Inflammatory macrophage treated with lipopolysaccharide for 1 hour (primary cell): Measurements from ENCODE around the gene ABHD10.

ENCODE experiments used
- DNase-seq, 2 donors: peaks; one replicate each; pipeline ENCODE4 v3.0.0-alpha.2; 2020 to 2022

Gene ABHD10

DNA sequence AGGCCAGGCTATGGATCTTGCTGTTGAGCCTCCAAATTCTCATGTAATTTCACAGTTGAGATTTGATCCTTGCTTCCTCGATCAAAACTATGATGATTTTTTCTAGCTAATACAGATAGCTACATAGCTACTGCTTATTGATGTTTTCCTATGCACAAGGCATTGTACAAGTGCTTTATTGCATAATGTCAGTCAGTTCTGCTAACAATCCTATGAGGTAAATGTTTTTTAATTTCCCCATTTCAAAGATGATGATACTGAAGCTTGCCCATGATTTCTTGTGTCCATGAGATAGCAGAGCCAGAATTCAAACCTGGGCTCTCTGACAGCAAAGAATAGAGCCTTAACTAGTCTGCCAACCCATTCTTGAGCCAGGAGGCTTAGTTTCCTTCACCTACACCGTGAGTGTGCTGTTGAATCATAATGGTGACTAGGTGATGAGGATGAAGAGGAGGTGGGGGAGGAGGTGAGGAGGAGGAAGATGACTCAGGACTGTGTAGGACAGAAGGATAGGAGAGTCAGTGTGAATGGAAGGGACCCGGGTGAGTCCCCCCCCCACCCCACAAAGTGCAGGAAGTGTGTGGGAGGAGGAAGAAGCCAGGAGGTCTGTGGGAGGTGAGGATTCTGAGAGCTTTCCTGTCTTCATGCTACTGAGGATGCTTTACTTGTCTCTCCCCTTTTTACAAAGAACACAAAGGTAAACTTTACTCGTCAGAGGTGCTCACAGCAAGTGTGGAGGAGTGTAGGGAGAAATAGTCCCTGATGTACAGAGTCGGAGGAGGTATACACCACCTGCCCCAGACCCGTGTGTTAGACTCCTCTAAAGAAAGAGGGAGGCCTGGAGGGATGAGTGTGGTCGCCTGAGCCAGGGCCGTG, 23.5 kb downstream of the ABHD10 start:
- DNase-seq = peak; percentile 18 to 46

DNA sequence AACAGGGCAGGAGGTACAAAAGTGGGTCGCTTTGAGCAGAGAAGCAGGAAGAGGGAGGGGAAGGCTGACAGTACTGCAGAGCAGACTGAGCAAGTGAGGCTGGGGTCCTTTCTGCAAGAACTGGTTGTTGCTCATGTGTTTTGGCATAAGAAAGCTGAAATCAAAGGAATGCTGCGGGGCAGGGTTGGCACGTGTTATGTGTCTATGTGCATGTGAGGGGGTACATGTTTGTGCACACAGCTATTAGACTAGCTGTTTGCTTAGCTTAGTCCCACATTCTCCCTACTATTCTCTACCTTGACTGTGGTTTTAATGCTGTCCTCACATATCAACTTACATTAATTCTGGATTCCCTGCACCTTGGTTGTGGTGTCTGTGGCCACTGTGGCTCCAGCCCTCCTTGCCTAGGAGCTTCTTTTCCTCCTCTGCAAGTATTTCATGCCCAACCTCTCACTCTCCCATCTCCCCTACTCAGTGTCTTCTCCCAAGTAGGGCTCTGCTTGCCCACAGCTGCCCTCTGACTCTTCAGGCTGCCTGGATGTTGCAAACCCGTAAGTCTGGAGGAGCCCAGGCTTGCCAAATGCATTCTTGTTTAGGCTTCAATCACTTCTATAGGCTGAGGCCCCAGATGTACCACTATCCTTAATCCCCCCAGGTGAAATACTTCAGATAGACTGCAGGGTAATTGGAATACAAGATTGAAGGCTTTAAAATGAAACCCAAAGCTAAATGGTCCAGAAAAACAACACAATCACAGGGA, 24.7 kb downstream of the ABHD10 start:
- no peak for DNase-seq

DNA sequence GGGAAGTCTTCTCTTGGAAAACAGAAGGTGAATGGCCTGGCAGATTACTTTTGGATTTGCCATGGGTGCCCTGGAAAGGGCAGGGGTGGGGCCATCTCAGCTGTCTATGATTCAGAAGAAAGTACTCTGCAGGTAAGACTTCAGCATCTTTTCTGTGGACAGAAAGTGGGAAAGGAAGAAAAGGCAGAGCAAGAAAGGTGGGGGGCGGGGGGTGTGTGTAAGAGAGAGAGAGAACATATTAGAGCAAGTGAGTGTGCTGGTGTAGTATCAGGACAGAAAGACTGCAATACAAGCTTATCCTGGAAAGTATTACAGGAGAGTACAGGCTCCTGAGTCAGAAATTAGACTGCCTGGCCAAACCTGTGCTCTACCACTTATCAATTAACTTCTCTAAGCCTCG, 25.4 kb downstream of the ABHD10 start:
- no peak for DNase-seq

DNA sequence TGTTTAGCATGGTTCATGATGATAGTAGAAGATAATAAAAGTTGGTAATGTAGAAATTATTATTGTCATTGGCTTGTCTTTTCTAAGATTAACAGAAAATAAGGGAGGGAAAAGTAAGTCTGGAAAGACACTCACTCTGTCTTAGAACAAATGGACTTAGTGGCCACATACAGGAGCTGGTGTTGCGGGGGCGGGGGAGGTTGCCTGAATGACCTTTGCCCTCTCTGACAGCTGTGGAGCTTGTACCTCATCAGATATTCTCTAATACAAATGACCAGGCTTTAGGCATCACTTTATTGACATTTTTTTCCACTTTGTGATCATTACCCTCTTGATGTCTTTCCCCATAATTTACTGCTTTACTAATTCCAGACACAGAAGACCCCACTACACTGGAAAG, 25.8 kb downstream of the ABHD10 start:
- no peak for DNase-seq

DNA sequence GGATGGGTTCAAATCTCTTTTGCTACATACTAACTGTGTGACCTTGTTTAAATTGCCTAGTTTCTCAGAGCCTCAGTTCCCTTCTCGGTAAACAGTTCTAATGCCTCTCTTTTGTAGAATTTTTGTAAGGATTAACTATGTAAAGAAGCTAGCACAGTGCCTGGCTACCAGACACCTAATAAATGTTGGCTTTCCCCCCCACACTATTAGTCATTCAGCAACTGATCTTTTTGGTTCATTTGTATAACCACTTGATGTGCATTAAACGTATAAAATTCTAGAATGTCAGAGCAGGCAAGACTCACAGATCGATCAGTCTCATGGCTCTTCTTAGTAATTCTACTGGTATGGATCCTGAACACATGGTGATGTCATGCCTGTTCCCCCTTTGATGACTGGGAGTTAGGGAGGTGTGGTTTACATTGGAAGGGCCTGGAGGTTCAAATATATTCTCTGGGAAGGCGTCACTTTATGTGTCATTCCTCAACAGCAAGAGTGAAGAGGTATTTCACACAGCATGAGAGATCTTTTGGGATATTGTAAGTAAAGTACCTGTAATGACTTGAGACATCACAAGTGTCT, 26.4 kb downstream of the ABHD10 start:
- no peak for DNase-seq

DNA sequence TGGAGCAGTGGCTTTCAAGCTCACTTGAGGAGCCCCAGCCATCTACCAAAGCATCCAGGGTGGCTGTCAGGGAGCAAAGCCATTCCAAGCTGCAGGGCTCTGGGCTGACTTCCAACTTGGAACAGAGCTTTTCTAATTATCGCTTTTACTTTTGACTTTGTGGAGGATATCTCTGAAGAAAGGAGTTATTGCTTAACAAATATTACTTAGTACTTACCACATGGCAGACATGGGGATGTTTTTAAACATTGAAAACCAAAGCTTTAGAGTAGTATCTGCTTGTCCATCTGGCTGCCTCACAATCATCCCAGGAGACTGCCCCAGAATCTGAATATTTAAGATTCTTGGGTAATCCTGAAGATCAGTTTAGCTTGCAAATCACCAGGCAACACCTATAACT, 28.8 kb downstream of the ABHD10 start:
- no peak for DNase-seq

DNA sequence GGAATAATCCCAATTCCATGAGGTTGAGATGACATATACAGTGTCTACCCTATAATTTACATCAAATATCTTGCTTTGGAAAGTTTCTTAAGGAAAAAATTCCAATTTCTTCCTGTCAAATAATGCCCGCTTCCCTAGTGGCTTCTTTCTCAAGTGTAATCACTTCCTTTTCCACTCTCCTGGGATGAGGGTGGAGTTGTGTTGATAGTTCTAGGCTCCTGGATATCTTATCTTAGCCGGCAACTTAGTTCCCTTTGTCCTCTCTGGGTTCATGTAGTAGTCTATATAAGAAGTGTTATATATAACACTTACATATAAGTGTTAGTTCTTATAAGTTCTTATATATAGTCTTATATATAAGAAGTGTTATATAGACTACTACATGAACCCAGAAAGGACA, 30.8 kb downstream of the ABHD10 start:
- no peak for DNase-seq

DNA sequence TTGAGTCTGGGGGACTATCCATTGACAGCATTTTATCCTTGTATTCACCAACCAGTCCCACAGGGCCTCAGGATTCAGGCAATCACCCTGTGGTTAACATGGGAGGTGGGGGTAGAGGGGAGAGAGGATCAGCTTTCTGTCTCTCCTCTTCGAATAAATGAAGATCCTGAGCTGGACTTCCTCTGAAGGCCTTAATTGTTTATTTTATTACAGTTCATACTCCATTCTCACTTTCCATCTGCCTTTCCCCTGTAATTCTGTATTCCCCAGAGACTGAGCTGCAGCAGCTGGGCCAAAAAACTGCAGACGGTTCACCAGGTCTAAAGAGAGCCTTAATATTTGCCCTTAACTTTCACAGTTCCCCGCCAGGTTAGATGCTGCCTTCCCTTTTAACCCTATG, 31.8 kb downstream of the ABHD10 start:
- no peak for DNase-seq

DNA sequence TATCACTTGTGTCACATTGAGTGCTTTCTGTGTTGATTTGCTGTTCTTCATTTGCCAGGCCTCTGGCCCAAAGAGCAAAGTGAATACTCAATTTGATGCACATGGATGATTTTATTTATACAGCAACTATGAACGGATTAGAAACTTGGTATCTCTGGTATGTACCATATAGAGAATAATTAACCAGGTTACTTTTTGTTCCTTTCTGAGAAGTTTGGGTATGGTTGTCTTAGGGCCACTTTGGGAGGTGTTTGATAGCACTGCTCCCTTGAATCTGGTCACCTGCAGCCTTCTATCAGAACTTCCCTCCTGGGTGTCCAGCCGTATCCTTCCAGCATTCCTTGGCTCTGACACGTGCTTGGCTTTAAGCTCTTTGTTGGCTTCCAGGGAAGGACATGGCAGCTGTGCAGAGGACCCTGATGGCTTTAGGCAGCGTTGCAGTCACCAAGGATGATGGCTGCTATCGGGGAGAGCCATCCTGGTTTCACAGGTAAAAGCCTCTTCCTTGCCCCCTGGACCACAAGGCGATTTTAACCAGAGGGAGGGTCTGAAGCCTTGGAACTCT, 32.6 kb downstream of the ABHD10 start:
- no peak for DNase-seq

DNA sequence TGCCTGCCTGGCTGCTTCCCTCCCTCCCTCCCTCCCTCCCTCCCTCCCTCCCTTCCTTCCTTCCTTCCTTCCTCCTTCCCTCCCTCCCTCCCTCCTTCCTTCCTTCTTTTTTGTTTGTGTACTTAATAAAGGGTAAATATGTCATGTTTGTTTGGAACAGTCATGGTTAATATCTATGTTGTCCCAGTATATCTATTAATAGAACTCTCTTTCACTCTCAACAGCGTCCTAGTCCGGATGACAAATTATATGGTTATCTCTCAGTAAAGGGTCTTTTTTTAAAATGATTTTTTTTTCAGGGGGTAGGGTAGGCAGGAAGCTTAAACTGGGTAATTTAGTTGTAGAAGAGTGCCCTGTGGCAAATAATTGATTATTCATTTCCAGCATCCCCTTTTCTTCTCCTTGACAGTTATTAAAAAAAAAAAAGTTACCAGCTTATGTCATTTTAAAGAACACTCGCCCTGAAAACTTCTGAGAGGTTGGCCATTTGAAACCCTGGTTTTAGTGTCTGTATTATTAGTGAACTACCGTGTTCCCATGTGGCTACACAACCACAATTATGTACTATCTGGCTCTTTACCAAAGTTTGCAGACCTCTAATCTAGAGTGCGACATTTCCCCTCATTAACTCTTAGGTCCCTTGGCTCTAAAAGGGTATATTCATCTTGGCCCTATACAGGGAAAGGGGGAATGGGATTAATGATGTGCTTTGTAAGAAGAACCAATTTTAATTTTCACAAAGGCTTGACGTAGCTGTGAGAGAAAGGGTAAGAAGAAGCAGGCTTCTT, 33.6 kb downstream of the ABHD10 start:
- DNase-seq = no peak

DNA sequence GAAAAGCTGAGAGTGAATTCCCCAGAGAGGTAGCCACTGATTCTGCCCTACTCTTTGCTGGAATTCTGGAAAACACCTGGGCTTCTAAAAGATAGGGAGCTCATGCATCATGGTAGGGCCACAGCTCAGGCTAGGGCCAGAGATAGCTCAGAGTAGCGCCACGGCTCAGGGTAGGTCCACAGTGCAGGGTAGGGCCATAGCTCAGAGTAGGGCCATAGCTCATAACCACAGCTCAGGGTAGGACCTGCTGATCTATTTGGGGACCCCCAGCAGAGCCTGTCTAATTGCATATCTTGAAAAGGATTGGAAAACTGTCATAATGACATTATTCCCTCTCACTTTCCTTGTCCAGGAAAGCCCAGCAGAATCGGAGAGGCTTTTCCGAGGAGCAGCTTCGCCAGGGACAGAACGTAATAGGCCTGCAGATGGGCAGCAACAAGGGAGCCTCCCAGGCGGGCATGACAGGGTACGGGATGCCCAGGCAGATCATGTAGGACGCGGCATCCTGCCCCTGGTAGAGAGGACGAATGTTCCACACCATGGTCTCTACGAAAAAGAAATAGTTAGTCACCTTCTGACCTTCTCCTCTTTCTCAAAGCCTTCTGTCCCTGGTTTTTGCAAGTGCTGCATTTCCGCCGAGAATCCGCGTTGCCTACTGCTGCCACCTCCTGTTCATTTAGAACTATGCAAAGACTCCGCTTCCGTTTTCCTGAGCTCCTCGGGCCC, 34.4 kb downstream of the ABHD10 start:
- peak; percentile 50 to 80 for DNase-seq

DNA sequence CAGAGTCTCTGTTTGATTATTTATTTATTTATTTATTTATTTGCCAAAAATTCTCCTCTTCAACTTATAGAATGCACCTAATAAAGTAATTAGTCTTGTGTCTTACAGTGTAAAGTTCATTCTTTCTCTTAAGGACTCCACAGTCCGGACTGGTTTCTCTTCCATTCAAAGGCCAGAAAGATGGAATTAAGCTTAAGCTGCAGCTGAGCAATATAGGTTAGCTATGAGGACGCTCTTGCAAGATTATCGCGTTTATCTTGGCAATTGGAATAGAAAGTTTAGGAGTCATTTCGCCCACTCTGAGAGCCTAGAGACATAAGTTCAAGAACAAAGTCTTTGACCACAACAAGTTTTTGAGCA, 34.9 kb downstream of the ABHD10 start:
- no peak for DNase-seq

DNA sequence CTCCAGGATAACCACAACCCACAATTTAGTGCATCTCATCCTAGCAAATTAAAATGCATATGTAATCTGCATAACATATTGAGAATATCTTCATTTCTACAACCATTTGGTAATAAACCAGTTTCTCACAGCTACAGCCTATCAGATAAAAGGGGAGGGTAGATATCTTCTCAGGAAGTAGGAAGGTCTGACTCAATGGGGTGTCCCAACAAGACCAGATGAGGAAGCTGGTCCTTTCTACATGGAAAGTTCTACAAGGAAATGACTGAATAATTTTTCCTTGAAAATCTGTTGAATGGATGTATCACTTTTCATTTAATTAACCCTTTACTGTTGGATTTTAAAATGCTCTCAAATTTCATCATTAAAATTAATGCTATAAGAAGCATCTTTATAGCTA, 38.3 kb downstream of the ABHD10 start:
- peak; percentile 68 to 78 for DNase-seq

DNA sequence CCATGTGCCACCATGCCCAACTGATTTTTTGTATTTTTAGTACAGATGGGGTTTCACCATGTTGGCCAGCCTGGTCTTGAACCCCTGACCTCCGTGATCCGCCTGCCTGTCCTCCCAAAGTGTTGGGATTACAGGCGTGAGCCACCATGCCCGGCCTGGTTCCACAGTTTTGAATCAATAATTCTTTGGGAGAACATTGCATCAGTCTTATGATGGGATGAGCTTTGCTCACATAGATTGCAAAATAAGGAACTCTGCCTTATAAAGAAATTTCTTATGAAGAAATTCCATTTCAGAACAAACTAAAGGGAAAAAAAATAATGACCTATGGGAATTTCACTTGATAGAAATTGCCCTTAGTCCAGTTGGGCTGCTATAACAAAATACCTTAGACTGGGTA, 39.9 kb downstream of the ABHD10 start:
- peak; percentile 14 to 23 for DNase-seq

DNA sequence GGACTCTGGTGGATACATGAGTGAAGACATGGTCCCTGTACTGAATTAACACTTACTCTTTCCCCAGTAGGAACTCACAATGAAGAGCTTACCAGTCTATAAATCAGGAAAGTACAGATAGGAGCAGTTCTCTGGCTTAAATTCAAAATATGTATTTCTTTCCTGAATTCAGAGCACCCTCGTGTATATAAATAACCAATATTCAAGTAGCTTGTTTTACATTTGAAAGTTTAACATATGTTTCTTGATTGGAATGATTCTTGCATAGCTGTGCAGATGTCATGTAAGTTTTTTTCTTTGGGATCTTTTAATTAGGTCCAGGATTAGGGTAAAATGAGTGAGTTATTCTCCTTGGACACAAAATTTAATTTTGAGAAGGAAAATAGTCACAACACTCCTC, 40.9 kb downstream of the ABHD10 start:
- no peak for DNase-seq

DNA sequence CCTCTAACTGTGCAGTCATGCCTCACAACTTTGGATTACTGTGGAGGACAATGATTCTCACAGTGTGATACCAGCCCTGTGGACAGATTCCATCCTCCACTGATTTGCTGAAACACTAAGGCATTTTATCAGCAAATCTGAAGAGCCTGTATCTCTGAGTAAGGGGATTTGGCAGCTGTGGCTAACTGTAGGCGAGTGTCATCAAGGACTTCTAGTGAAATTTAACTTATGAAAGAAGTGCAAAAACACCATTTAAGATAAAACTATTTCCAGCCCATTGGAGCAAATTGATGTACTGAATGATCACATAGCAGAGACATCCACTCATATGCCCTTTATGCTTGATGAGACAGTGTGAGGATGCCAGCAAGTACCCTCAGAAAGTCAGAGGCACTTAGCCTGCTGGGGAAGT, 41.9 kb downstream of the ABHD10 start:
- DNase-seq = no peak

DNA sequence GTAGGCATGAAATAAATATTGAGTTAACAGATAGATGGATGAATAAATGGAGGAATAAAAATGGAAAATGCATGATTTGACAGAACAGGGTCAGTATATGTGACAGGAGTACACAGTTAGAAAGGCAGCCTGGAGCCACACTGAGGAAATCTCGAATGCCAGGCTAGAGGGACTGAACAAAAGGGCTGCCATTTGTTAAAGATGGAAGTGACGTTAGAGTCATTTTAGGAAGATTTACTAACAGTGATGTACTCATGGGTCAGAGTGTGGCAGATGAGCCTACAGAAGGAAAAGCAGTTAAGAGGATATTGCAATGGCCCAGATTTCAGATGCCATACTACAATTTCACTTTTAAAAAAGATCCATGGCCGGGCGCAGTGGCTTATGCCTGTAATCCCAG, 48.3 kb downstream of the ABHD10 start:
- no peak for DNase-seq

DNA sequence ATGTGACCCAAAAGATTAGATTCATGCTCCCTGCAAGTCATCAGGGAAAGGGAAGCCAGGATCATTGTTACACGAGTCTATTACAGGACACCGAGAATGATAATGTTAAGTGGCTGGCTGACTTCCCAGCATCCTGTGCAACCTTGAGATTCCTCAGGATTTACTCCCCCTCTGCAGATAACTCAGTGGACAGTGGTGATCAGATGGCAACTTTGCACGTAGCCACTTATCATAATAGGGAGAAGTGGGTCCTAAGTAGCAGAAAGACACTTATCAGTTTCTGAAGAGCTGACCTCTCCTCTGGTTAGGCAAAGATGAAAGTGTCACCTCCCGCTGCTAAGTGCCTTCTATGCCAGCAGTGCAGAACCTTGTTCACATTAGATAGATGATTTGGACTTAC, 49.0 kb downstream of the ABHD10 start:
- no peak for DNase-seq

DNA sequence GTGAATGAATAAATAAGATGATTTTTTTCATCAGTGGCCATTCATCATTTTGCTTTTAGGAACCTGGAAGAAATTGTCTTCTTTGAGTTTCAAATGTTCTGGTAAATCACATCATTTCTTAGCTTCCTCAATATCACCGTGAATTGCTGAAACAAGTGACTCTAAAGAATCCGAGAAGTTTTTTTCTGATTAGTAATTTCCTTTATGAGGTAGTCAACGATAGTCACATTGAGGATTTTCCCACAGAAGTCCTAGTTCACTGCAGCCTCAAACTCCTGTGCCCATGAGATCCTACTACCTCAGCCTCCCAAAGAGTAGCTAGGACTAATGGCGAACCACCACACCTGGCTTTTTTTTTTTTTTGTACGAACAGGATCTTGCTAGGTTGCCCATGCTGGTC, 52.1 kb downstream of the ABHD10 start:
- DNase-seq = peak; percentile 18 to 33

DNA sequence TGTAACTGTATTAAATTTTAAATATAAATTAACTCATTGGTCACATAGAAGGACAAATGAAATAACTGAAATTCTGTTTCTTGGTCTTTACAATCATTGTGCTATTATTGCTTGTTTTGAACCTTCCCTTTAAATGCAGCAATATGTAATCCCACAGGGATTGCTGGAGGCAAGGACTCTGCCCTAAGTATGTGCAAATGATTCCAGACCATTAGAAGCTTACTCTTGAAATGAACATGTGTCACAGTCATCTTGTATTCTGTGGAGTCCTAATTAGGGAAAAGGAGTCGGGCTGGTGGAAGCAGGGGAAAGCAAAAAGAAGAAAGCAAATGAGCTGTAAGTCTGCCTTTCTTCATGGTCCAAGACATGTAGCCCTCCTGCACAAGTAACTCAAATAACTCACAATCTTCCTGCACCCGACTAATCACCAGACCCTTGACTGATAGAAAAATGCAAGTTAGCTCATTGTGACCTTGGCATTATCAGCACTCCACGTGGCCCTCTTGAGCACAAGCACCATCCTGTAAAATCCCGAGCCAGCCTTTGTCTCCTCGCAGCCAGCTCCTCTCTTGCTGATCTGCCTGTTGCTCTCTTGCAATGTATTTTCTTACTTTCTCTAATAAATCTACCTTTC, 53.4 kb downstream of the ABHD10 start:
- no peak for DNase-seq

DNA sequence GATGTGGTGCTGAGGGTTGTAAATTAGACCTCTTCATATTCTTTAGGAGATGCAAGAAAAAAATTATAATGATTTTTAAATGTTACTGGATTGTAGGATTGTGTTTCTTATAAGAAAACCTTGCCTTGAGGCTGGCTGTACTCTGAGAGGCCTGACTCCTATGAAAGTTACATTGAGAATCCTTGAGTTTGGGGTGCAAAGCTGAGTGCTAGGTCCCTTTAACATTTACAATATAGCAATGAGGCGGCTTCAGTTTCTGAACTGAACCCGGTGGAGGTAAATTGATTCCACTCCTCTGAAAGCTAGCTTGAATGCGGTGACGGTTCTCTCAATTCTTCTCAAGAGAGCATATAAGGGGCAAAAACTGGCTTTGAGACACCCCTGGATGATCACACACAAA, 55.6 kb downstream of the ABHD10 start, which contains the start of gene TMPRSS7:
TMPRSS7 (plus strand) TSS at position 301 of the 400 bp plus-strand sequence. CDS start 110 bp downstream, outside the sequence.
- DNase-seq = no peak
